CD4-positive, alpha-beta T cell treated with Interleukin-1 beta for 1 hour (primary cell): ENCODE results near the gene MIXL1.
A peak's percentile ranks its signal among the peaks of the same experiment; 100 is the strongest.
"Not testable (repeated sequence)": the region's sequence is repeated elsewhere in the genome, so short reads cannot be mapped to it uniquely, and the experiment has no call there.

Source experiments
- DNase-seq, 2 donors: peaks; one replicate each; pipeline ENCODE4 v3.0.0-alpha.2; 2020 to 2022

Gene MIXL1

GRCh38 chr1:226216056-226216455, 7.4 kb upstream of the MIXL1 start:
- DNase-seq: no peak

- no peak for DNase-seq
These were observed 6.2 kb upstream of the MIXL1 start for GRCh38 chr1:226217273-226217672.

GRCh38 chr1:226220473-226221189, 2.8 kb upstream of the MIXL1 start:
- DNase-seq: no peak

DNA sequence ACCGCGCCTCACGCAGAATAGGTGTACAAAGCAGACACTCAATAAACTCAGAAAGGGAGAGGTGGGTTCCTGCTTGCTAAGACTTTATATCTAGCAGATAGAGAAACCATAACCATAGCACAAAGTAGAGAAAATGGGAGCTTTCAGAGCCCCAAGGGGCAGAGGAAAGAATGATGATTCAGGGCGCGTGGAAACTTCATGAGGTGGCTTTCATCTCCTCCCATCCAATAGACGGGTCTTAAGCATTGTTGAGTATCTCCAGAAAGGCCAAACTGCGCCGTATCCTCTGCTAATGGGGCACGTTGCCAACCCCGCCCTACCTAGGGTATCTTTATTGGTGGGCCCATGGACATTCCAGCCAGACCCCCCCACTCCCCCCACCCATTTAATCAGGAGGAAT, 778 bp upstream of the MIXL1 start:
- no peak for DNase-seq

GRCh38 chr1:226223786-226224244, 351 bp downstream of the MIXL1 start:
- peak in 1 of 2 donors; percentile 20 for DNase-seq

- DNase-seq: no peak
These were observed 3.1 kb downstream of the MIXL1 start for GRCh38 chr1:226226601-226227000.

DNA sequence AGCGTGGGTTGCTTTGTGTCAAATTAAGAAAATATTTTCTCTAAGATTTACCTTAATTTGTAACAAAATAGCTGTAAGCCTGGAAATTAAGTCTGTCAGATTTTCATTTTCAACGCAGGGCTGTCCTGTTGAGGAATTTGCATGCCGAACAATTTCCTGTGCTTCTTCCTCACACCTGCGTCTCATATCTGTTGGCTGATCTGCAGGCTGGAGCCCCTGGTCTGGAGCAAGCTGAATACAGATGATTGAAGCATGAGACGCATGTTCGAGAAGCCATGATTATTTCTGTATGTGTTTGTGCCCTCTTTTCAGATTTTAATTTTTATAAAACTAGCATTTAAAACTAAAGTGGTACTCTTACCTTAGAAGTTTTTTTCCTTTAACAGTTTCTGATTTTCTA, 9.8 kb downstream of the MIXL1 start:
- no peak for DNase-seq

GRCh38 chr1:226233806-226234205, 10.3 kb downstream of the MIXL1 start:
- no peak for DNase-seq

GRCh38 chr1:226236826-226237225, 13.4 kb downstream of the MIXL1 start:
- DNase-seq: no peak

DNA sequence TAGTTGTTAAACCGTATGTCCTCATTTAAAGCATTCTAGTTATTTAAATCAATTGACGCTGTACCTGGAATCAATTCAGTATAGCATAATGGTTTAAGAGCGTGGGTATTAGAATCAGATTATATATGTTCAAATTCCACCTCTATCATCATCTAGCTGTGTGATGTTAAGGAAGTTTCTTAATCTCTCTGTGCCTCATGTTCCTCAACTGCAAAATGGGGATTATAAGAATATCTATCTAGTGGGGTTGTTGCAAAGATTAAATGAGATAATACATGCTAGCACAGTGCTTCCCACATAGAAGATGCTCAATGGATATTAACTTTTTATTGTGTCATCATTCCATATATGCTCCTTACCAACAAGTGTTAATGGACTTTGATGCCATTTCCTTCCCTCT, 16.0 kb downstream of the MIXL1 start:
- no peak for DNase-seq

GRCh38 chr1:226248091-226248490, 24.6 kb downstream of the MIXL1 start:
- DNase-seq: no peak

GRCh38 chr1:226248796-226249195, 25.3 kb downstream of the MIXL1 start:
- no peak for DNase-seq

GRCh38 chr1:226250511-226250910, 27.0 kb downstream of the MIXL1 start:
- no peak for DNase-seq

DNA sequence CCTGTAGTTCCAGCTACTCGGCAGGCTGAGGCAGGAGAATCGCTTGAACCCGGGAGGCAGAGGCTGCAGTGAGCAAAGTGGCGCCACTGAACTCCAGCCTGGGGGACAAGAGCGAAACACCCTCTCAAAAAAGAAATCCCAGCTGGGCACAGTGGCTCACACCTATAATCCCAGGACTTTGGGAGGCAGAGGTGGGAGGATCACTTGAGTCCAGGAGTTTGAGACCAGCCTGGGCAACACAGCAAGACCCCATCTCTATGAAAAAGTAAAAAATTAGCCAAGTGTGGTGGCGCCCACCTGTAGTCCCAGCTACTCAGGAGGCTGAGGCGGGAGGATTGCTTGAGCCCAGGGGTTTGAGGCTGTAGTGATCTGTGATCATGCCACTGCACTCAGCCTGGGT, 29.4 kb downstream of the MIXL1 start:
- not testable (repeated sequence) for DNase-seq

DNA sequence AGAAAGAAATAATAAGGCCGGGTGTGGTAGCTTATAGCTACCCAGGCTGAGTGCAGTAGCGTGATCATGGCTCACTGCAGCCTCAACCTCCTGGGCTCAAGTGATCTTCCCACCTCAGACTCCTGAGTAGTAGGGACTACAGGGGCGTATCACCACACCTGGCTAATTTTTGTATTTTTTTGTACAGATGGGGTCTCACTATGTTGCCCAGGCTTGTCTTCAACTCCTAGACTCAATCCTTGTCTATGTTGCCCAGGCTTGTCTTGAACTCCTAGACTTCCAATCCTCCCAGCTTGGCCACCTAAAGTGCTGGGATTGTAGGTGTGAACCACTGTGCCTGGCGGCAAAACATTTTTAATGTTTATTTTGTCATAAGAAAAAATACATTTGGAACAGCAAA, 30.5 kb downstream of the MIXL1 start:
- no peak for DNase-seq

DNA sequence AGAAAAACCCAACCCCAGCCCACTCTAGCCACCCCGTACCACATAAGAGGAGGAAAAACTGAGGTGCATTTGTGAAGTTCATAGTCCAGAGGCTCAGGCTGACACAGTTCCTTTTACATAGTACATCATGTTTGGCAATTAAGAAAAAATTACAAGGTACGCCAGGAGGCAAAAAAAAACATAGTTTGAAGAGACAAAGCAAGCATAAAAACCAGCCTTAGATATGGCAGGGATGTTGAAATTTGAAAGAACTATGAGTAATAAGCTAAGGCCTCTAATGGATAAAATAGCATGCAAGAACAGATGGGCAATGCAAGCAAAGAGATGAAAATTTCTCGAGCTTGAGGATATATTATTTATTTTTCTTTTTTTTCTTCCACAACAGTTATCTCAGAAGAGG, 31.9 kb downstream of the MIXL1 start:
- no peak for DNase-seq

DNA sequence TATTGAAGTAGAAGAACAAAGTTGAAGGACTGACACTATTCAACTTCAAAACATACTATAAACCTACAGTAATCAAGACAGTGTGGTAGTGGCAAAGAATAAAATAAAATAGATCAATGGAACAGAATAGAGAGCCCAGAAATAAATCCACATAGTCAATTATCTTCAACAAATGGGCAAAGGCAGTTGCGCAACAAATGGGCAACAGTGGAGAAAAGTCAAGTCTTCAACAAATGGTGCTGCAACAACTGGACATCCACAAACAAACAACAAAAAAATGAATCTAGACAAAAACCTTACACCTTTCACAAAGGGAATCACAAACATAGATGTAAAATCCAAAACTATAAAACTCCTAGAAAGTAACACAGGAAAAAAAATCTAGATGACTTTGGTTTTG, 38.4 kb downstream of the MIXL1 start:
- DNase-seq: no peak

DNA sequence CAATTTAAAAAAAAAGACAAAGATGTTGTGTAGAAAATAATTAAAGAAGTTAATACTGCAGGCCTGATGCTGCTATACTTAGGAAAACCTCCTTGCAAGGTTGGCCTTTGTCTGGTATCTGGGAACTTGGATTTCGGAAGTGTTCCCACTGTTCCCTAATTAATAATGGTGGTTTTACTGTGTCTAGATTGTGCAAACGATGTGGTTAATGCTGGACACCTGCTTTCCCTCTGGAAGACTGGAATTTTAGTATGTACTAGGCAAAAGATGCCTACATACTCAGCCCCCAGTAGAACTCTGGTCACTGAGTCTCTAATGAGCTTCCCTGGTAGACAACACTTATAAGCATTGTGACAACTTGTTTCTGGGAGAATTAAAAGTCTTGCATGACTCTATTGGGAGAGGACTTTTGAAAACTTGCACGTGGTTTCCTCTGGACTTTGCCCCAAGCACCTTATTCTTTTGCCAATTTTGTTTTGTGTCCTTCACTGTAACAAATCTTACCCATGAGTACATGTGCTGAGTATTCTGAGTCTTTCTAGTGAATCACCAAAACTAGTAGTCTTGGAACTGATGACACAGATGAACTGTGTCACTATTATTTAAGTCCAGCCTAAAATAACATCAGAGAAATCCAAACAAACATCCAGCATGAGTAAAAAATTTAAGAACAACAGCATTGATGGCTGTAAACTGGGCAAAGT, 45.1 kb downstream of the MIXL1 start:
- no peak for DNase-seq

- not testable (repeated sequence) for DNase-seq
These were observed 48.9 kb downstream of the MIXL1 start for GRCh38 chr1:226272233-226272902.

- no peak for DNase-seq
These were observed 50.7 kb downstream of the MIXL1 start for GRCh38 chr1:226274138-226274537.

DNA sequence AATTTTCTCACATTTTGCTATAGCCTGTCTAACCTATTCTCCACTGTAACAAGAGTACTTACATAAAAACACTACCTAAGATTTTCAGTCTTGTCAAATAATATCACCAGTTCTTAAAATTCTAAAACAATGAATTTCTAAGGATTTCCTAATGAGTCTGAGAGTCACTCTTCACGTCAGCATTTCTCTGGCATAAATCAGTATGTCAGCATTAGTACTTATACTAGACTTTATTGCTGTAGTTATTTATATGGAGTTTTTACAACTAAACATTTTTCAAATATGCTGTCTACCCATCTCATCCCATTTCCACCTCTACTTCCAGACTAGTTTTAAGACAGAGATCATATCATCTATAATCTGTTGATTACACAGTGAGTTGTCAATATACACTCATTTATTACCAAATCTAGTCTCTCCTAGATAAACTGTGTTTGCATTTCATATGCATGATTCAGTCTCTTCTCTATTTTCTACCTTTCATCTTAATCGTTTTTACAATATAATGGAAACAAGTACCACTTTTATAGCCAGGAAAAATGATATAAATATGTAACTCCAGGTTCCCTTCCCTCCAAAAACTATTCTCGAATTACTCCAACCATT, 52.7 kb downstream of the MIXL1 start:
- DNase-seq: no peak
